RWPE2 (cell line): ENCODE data around the gene ZNF320.
"Not testable (repeated sequence)": the region's sequence is repeated elsewhere in the genome, so short reads cannot be mapped to it uniquely, and the experiment has no call there.

Experiments used
- ATAC-seq: fragments of 200-7000 bp; cut with Tn5 transposase; 3 replicates; pipeline ENCODE4 v1.9.1; 2021; ENCODE audit warnings: low read depth
- DNase-seq: peaks from one replicate; pipeline ENCODE4 v3.0.0-alpha.2; 2020; ENCODE audit warnings: low spot score
- H3K27ac ChIP-seq: fragments of 450-650 bp; 2 replicates; pipeline ENCODE4 v1.5.1; 2017; ENCODE audit warnings: mild to moderate bottlenecking; ENCODE audit not compliant: poor library complexity, severe bottlenecking
- H3K27me3 ChIP-seq: fragments of 250-450 bp; sonication (Bioruptor Pico); 2 replicates; pipeline ENCODE4 v1.5.1; 2021; ENCODE audit warnings: mild to moderate bottlenecking, moderate library complexity; ENCODE audit not compliant: insufficient read depth, poor library complexity, severe bottlenecking
- H3K36me3 ChIP-seq: fragments of 250-450 bp; sonication (Bioruptor Pico); 2 replicates; pipeline ENCODE4 v1.5.1; 2020; ENCODE audit warnings: low read depth, mild to moderate bottlenecking, moderate library complexity
- H3K4me1 ChIP-seq: fragments of 250-450 bp; sonication (Bioruptor Pico); 2 replicates; pipeline ENCODE4 v1.5.1; 2021; ENCODE audit warnings: mild to moderate bottlenecking, moderate library complexity; ENCODE audit not compliant: insufficient read depth, poor library complexity, severe bottlenecking
- H3K4me3 ChIP-seq: fragments of 250-450 bp; sonication (Bioruptor Pico); 2 replicates; pipeline ENCODE4 v1.5.1; 2021; ENCODE audit warnings: mild to moderate bottlenecking, moderate library complexity; ENCODE audit not compliant: severe bottlenecking
- H3K9me3 ChIP-seq: fragments of 250-450 bp; sonication (Bioruptor Pico); 2 replicates; pipeline ENCODE4 v1.5.1; 2021; ENCODE audit warnings: mild to moderate bottlenecking, moderate library complexity; ENCODE audit not compliant: severe bottlenecking
- TF ChIP-seq, protein P1 (sequence below): fragments of 450-650 bp; IDR thresholded peaks from one replicate; pipeline ENCODE4 v1.5.1; 2017; ENCODE audit warnings: mild to moderate bottlenecking, moderate library complexity; ENCODE audit not compliant: poor library complexity, severe bottlenecking

ZNF320 gene

DNA sequence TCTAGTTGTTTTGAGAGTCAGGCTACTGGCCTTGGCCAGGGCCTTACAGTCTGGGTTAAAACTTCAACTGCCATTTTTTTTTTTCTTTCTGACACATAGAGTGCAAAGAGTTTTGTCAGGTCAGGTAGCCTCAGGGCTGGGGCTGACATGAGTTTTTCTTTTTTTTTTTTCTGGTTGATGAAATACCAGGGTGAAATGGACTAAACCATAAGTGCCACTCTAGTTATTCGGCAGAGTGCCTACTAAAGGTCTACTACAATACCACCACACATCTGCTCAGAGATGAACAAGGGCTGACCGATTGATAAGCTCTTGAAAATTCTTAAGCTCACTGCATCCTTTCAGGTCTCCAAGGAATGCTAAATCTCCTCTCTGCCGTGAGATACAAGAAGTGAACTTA, 4.4 kb upstream of the ZNF320 start:
- no peaks in the 10 kb centered on the region for H3K9me3 ChIP-seq
- DNase-seq: no peak
- TF ChIP-seq, protein P1, sequence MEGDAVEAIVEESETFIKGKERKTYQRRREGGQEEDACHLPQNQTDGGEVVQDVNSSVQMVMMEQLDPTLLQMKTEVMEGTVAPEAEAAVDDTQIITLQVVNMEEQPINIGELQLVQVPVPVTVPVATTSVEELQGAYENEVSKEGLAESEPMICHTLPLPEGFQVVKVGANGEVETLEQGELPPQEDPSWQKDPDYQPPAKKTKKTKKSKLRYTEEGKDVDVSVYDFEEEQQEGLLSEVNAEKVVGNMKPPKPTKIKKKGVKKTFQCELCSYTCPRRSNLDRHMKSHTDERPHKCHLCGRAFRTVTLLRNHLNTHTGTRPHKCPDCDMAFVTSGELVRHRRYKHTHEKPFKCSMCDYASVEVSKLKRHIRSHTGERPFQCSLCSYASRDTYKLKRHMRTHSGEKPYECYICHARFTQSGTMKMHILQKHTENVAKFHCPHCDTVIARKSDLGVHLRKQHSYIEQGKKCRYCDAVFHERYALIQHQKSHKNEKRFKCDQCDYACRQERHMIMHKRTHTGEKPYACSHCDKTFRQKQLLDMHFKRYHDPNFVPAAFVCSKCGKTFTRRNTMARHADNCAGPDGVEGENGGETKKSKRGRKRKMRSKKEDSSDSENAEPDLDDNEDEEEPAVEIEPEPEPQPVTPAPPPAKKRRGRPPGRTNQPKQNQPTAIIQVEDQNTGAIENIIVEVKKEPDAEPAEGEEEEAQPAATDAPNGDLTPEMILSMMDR: no peak
- peaks cover 4% of the 10 kb centered on the region; the same call in 1 of the 2 replicates for H3K36me3 ChIP-seq
- H3K4me3 ChIP-seq: no peak overlapping the region
- ATAC-seq: no peak
- H3K27ac ChIP-seq: no peak overlapping the region
- H3K27me3 ChIP-seq: no peaks in the 10 kb centered on the region
- no peaks in the 10 kb centered on the region for H3K4me1 ChIP-seq

DNA sequence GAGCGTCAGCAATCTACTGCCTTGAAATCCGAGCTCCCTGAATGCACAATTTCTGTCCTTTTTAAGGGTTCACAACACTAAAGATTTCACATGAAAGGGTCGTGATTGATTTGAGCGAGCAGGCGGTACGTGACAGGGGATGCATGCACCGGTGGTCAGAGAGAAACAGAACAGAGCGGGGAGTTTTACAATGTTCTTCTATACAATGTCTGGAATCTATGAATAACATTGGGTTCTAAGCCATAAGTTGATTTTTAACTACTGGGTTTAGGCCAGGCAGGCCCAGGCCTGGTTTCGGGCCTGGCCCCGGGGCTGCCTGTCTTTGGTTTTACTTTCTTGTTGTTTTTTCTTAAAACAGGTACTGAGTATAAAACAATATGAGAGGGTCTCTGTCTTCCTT, 1.2 kb upstream of the ZNF320 start:
- not testable (repeated sequence) for H3K4me3 ChIP-seq, ATAC-seq, H3K27ac ChIP-seq, H3K4me1 ChIP-seq, H3K36me3 ChIP-seq, DNase-seq, H3K9me3 ChIP-seq, H3K27me3 ChIP-seq

DNA sequence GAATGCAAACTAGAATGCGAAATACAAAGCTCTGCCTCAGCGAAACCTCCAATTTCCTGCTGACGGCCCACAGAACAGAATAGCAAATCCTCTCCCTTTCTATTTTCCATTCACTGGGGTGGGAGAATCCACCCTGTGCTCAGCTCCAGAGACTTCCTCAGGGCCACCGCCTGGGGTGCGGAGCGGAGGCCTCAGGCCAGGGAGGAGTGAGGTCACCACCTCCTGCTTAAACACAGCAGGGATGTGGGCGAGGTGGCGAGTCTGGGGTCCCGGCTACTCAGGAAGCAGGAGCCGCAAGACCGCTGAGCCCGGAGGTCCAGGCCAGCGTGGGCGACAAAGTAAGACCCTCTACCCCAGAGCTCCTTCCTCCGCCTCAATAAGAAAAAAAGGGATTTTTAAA, 666 bp upstream of the ZNF320 start:
- TF ChIP-seq, protein P1: no peak
- Histone ChIP-seq H3K27me3 (no peaks in the 10 kb centered on the region), H3K9me3 (peaks cover 2% of the 10 kb centered on the region), H3K27ac (no peak overlapping the region), H3K4me3 (no peak overlapping the region), H3K36me3 (peaks cover 8% of the 10 kb centered on the region), H3K4me1 (no peaks in the 10 kb centered on the region)
- DNase-seq: no peak
- no peak for ATAC-seq

DNA sequence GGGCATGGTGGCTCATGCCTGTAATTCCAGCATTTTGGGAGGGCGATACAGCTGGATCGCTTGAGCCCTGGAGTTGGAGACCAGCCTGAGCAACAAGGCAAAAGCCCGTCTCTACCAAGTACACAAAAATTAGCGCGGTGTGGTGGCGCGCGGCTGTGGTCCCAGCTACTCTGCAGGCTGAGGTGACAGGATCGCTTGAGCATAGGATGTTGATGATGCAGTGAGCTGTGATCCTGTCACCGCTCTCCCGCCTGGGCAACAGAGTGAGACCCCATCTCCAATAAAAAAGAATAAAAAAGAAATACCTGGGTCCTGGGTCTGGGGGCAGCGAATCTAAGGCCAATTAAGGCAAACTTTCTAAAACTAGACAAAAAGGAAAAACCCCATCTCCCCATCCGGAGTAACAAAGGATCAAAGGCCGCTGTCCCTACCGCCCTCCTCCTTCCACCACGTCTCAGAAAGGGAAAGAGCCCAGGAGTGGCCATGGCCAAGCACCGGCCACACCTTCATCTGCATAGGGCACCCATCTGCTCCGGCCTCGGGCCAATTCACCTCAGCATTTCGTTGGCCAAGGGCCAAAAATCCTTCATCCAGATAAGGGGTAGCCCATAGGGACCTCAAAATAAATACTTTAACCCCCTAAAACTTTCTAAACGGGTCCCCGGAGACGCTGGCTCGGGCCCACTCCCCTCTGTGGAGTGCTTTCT, 851 bp downstream of the ZNF320 start:
- DNase-seq (no peak), ATAC-seq (peak; percentile 54)
- H3K36me3 ChIP-seq: peaks cover 8% of the 10 kb centered on the region
- no peaks in the 10 kb centered on the region for H3K27me3 ChIP-seq
- peak overlapping the region; percentile 68 for H3K27ac ChIP-seq
- H3K4me3 ChIP-seq: peak overlapping the region; percentile 49
- H3K4me1 ChIP-seq: no peaks in the 10 kb centered on the region
- TF ChIP-seq, protein P1: no peak
- H3K9me3 ChIP-seq: peaks cover 2% of the 10 kb centered on the region

DNA sequence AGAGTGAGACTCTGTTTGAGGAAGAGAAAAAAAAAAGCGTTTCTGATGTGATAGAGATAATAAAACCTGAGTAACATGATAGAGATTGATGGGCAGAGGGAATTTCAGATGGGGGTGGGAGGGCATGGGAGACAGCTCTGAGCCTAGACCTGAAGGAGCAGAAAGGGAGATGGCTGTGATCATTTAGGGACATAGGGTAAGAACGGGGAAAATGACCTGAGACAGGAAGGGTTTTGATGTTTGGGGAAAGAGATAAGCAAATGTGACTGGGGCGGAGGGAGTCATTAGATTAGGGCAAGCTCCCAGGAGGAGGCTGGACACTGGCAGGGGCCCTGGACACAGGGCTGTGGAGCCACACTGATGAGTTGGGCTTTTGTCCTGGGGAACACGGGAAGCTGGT, 6.1 kb downstream of the ZNF320 start:
- peaks cover 15% of the 10 kb centered on the region for H3K36me3 ChIP-seq
- peaks cover 2% of the 10 kb centered on the region for H3K9me3 ChIP-seq
- no peaks in the 10 kb centered on the region for H3K27me3 ChIP-seq
- DNase-seq (no peak), ATAC-seq (no peak)
- no peaks in the 10 kb centered on the region for H3K4me1 ChIP-seq
- no peak overlapping the region for H3K4me3 ChIP-seq
- no peak overlapping the region for H3K27ac ChIP-seq
- TF ChIP-seq, protein P1: no peak
